HepG2 (cell line): ENCODE results near the gene BEAN1. TPM values are rescaled to one million over a fixed set of nuclear protein-coding genes. Genes with fewer than 3 reads are reported as not detected.

Experiments
- CEBPB ChIP-seq: IDR thresholded peaks from 2 replicates; pipeline ENCODE4 v1.6.1; 2011; ENCODE audit warnings: low read depth, low read length, improper control_type of control experiment, borderline replicate concordance
- EEA1 ChIP-seq: sonication (generic); formaldehyde crosslinking; IDR thresholded peaks from 2 replicates; pipeline ENCODE4 v1.5.1; 2020; ENCODE audit warnings: mild to moderate bottlenecking, missing genetic modification reagents, borderline replicate concordance
- HDAC1 ChIP-seq: sonication (generic); formaldehyde crosslinking; IDR thresholded peaks from 2 replicates; pipeline ENCODE4 v1.5.1; 2020; ENCODE audit warnings: mild to moderate bottlenecking, missing genetic modification reagents
- HNRNPLL ChIP-seq: fragments of 200-400 bp; formaldehyde crosslinking; IDR thresholded peaks from 2 replicates; pipeline ENCODE4 v1.6.1; 2017; ENCODE audit warnings: mild to moderate bottlenecking, low read depth, low read length; ENCODE audit not compliant: poor library complexity, severe bottlenecking
- JUNB ChIP-seq: sonication (generic); formaldehyde crosslinking; IDR thresholded peaks from 2 replicates; pipeline ENCODE4 v1.8.0; 2022; ENCODE audit warnings: missing genetic modification reagents, mild to moderate bottlenecking, borderline replicate concordance
- KLF13 ChIP-seq: sonication (generic); formaldehyde crosslinking; IDR thresholded peaks from 2 replicates; pipeline ENCODE4 v1.4.0; 2020; ENCODE audit warnings: mild to moderate bottlenecking, missing genetic modification reagents
- MAF1 ChIP-seq: sonication (generic); formaldehyde crosslinking; IDR thresholded peaks from 2 replicates; pipeline ENCODE4 v1.5.0; 2020; ENCODE audit warnings: missing genetic modification reagents, borderline replicate concordance
- MBNL3 ChIP-seq: fragments of 250-450 bp; sonication (Bioruptor Pico); conservative IDR thresholded peaks from 2 replicates; pipeline ENCODE4 v1.8.0; 2022; ENCODE audit warnings: mild to moderate bottlenecking, inconsistent platforms
- MTF1 ChIP-seq: sonication (generic); formaldehyde crosslinking; IDR thresholded peaks from 2 replicates; pipeline ENCODE4 v1.5.0; 2020; ENCODE audit warnings: missing genetic modification reagents
- REPIN1 ChIP-seq: sonication (generic); formaldehyde crosslinking; IDR thresholded peaks from 2 replicates; pipeline ENCODE4 v1.8.0; 2022; ENCODE audit warnings: missing genetic modification reagents, low read depth, mild to moderate bottlenecking, borderline replicate concordance
- SIX4 ChIP-seq: sonication (generic); formaldehyde crosslinking; IDR thresholded peaks from 2 replicates; pipeline ENCODE4 v1.4.0; 2020; ENCODE audit warnings: missing genetic modification reagents
- THYN1 ChIP-seq: sonication (generic); formaldehyde crosslinking; IDR thresholded peaks from 2 replicates; pipeline ENCODE4 v1.8.1; 2023; ENCODE audit warnings: low read depth, mild to moderate bottlenecking, moderate library complexity, missing genetic modification reagents, borderline replicate concordance
- ZC3H4 ChIP-seq: sonication (generic); formaldehyde crosslinking; IDR thresholded peaks from 2 replicates; pipeline ENCODE4 v1.4.0; 2020; ENCODE audit warnings: missing genetic modification reagents, borderline replicate concordance
- ZNF292 ChIP-seq: sonication (generic); formaldehyde crosslinking; IDR thresholded peaks from 2 replicates; pipeline ENCODE4 v1.8.1; 2022; ENCODE audit warnings: mild to moderate bottlenecking, low read depth, missing genetic modification reagents, borderline replicate concordance
- ZNF296 ChIP-seq: sonication (generic); formaldehyde crosslinking; conservative IDR thresholded peaks from 2 replicates; pipeline ENCODE4 v1.5.0; 2020; ENCODE audit warnings: mild to moderate bottlenecking, missing genetic modification reagents
- ZNF350 ChIP-seq: sonication (generic); formaldehyde crosslinking; IDR thresholded peaks from 2 replicates; pipeline ENCODE4 v1.4.0; 2020; ENCODE audit warnings: mild to moderate bottlenecking, low read depth, missing genetic modification reagents, borderline replicate concordance
- ZNF75D ChIP-seq: sonication (generic); formaldehyde crosslinking; IDR thresholded peaks from 2 replicates; pipeline ENCODE4 v1.8.1; 2023; ENCODE audit warnings: missing genetic modification reagents, mild to moderate bottlenecking, borderline replicate concordance
- ZNF816 ChIP-seq: sonication (generic); formaldehyde crosslinking; IDR thresholded peaks from 2 replicates; pipeline ENCODE4 v1.8.0; 2022; ENCODE audit warnings: missing genetic modification reagents, mild to moderate bottlenecking, borderline replicate concordance
- polyA plus RNA-seq, 8 experiments: library from polyadenylated mRNA; depleted of rRNA in 3 of 8; stranded (reverse) in 7 of 8; unstranded in 1 of 8; fragments of >200 nt; fragmentation: Illumina TruSeq in 4 of 8; extraction: Trizol in 4 of 8; gene quantifications; 2 replicates each; pipeline versions ENCODE4 v1.2.1 to v1.2.3, GENCODE V29; 2011 to 2016; ENCODE audit warnings: low read depth in 4 of 8, missing spikeins in 1 of 8, mixed read lengths in 1 of 8; ENCODE audit not compliant: insufficient read depth in 1 of 8
- total RNA-seq, 5 experiments: library from RNA; depleted of rRNA; stranded (reverse); fragments of >200 nt; fragmentation: Illumina TruSeq; extraction: Trizol; gene quantifications; 2 replicates each; pipeline ENCODE4 v1.2.3, GENCODE V29; 2016; ENCODE audit warnings: low read depth in 1 of 5
- TF ChIP-seq, protein P1 (sequence below): sonication (generic); formaldehyde crosslinking; IDR thresholded peaks from 2 replicates; pipeline ENCODE4 v1.5.0; 2020; ENCODE audit warnings: mild to moderate bottlenecking, missing genetic modification reagents
- TF ChIP-seq, protein P2 (sequence below): IDR thresholded peaks from 2 replicates; pipeline ENCODE4 v1.6.1; 2016
- TF ChIP-seq, protein P3 (sequence below): sonication (generic); formaldehyde crosslinking; IDR thresholded peaks from 2 replicates; pipeline ENCODE4 v1.5.0; 2020; ENCODE audit warnings: missing genetic modification reagents
- TF ChIP-seq, protein P4 (sequence below): sonication (generic); formaldehyde crosslinking; IDR thresholded peaks from 2 replicates; pipeline ENCODE4 v1.4.0; 2020; ENCODE audit warnings: missing genetic modification reagents
- TF ChIP-seq, protein P5 (sequence below): sonication (generic); formaldehyde crosslinking; IDR thresholded peaks from 2 replicates; pipeline ENCODE4 v1.5.0; 2020; ENCODE audit warnings: missing genetic modification reagents

Gene BEAN1
- total and polyA plus RNA-seq, 2 of the 13 experiments (the other 11 are each of a cell fraction or from before 2014, with no cell fraction given): 0.53 to 1.4 TPM

DNA sequence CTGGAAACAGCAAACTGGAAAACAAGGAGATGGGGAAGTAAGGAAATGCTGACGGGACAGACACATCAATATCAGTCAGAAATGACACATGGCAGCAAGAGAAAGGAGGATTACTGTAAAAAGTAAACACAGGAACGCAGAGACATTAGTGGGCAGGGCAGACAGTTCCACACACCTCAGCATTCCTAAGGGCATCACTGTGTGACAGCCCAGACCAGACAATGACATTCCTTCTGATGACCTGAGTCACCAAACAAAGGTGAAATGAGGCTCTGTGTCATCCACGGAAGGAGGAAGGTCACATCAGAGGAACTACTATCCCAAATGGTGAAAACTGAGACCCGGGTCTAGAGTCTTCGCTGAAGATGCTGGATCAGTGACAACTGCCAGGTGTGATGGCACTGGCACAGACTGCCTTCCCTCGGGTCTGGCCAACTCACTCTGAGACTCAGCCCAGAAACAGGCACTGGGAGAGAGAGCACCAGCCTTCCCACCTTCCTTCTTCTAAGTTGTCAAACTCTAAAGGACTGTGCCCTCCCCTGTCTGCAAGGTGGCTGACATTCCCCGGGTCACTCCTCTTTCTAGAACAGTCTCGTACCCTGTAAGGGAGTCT is 86.1 kb downstream of the BEAN1 start (continued):
- TF ChIP-seq, protein P1, sequence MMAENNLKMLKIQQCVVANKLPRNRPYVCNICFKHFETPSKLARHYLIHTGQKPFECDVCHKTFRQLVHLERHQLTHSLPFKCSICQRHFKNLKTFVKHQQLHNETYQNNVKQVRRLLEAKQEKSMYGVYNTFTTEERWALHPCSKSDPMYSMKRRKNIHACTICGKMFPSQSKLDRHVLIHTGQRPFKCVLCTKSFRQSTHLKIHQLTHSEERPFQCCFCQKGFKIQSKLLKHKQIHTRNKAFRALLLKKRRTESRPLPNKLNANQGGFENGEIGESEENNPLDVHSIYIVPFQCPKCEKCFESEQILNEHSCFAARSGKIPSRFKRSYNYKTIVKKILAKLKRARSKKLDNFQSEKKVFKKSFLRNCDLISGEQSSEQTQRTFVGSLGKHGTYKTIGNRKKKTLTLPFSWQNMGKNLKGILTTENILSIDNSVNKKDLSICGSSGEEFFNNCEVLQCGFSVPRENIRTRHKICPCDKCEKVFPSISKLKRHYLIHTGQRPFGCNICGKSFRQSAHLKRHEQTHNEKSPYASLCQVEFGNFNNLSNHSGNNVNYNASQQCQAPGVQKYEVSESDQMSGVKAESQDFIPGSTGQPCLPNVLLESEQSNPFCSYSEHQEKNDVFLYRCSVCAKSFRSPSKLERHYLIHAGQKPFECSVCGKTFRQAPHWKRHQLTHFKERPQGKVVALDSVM (CRISPR knock-in tag): no peak
- TF ChIP-seq MBNL3 (CRISPR knock-in tag) (no peak), MTF1 (CRISPR knock-in tag) (no peak), ZNF350 (CRISPR knock-in tag) (no peak), ZNF75D (CRISPR knock-in tag) (no peak), ZNF292 (CRISPR knock-in tag) (no peak), SIX4 (CRISPR knock-in tag) (no peak), ZC3H4 (no peak), REPIN1 (CRISPR knock-in tag) (no peak), JUNB (CRISPR knock-in tag) (no peak), EEA1 (no peak), CEBPB (no peak), MAF1 (CRISPR knock-in tag) (no peak), THYN1 (CRISPR knock-in tag) (no peak), KLF13 (CRISPR knock-in tag) (no peak), HNRNPLL (no peak), HDAC1 (CRISPR knock-in tag) (no peak; the same call in 1 of the 2 replicates), ZNF296 (no peak), ZNF816 (CRISPR knock-in tag) (no peak)
- TF ChIP-seq, protein P2, sequence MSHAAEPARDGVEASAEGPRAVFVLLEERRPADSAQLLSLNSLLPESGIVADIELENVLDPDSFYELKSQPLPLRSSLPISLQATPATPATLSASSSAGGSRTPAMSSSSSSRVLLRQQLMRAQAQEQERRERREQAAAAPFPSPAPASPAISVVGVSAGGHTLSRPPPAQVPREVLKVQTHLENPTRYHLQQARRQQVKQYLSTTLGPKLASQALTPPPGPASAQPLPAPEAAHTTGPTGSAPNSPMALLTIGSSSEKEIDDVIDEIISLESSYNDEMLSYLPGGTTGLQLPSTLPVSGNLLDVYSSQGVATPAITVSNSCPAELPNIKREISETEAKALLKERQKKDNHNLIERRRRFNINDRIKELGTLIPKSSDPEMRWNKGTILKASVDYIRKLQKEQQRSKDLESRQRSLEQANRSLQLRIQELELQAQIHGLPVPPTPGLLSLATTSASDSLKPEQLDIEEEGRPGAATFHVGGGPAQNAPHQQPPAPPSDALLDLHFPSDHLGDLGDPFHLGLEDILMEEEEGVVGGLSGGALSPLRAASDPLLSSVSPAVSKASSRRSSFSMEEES (CRISPR knock-in tag): no peak
- TF ChIP-seq, protein P3, sequence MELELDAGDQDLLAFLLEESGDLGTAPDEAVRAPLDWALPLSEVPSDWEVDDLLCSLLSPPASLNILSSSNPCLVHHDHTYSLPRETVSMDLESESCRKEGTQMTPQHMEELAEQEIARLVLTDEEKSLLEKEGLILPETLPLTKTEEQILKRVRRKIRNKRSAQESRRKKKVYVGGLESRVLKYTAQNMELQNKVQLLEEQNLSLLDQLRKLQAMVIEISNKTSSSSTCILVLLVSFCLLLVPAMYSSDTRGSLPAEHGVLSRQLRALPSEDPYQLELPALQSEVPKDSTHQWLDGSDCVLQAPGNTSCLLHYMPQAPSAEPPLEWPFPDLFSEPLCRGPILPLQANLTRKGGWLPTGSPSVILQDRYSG (CRISPR knock-in tag): no peak
- TF ChIP-seq, protein P4, sequence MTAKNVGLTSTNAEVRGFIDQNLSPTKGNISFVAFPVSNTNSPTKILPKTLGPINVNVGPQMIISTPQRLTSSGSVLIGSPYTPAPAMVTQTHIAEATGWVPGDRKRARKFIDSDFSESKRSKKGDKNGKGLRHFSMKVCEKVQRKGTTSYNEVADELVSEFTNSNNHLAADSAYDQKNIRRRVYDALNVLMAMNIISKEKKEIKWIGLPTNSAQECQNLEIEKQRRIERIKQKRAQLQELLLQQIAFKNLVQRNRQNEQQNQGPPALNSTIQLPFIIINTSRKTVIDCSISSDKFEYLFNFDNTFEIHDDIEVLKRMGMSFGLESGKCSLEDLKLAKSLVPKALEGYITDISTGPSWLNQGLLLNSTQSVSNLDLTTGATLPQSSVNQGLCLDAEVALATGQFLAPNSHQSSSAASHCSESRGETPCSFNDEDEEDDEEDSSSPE (CRISPR knock-in tag): no peak; the same call in 1 of the 2 replicates
- TF ChIP-seq, protein P5, sequence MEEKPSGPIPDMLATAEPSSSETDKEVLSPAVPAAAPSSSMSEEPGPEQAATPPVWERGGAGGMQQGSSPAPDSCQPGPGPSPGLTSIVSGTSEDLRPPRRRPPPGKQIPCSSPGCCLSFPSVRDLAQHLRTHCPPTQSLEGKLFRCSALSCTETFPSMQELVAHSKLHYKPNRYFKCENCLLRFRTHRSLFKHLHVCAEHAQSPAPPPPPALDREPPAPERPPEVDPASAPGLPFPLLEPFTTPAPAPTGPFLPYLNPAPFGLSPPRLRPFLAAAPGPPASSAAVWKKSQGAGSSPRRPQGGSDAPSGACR (CRISPR knock-in tag): no peak
